Erythroblast (primary cell): ENCODE results near the gene TGFBR3L.

Experiments
- GATA1 ChIP-seq: IDR thresholded peaks from 2 replicates; pipeline ENCODE4 v1.6.1; 2011; ENCODE audit warnings: low read depth, mild to moderate bottlenecking, control low read depth, low read length, moderate library complexity
- POLR2A ChIP-seq: IDR thresholded peaks from 2 replicates; pipeline ENCODE4 v1.6.1; 2011; ENCODE audit warnings: mild to moderate bottlenecking, low read length

- no peak for TF ChIP-seq POLR2A
- no peak for TF ChIP-seq GATA1
These were observed 50.7 kb downstream of the TGFBR3L start for GRCh38 chr19:7965259-7965841.
